Measurements from ENCODE around the gene TXNRD2. TPM values are rescaled to one million over a fixed set of nuclear protein-coding genes. Genes with fewer than 3 reads are reported as not detected.
A peak's percentile ranks its signal among the peaks of the same experiment; 100 is the strongest.

TXNRD2 gene
- total RNA-seq: 46.0 TPM

DNA sequence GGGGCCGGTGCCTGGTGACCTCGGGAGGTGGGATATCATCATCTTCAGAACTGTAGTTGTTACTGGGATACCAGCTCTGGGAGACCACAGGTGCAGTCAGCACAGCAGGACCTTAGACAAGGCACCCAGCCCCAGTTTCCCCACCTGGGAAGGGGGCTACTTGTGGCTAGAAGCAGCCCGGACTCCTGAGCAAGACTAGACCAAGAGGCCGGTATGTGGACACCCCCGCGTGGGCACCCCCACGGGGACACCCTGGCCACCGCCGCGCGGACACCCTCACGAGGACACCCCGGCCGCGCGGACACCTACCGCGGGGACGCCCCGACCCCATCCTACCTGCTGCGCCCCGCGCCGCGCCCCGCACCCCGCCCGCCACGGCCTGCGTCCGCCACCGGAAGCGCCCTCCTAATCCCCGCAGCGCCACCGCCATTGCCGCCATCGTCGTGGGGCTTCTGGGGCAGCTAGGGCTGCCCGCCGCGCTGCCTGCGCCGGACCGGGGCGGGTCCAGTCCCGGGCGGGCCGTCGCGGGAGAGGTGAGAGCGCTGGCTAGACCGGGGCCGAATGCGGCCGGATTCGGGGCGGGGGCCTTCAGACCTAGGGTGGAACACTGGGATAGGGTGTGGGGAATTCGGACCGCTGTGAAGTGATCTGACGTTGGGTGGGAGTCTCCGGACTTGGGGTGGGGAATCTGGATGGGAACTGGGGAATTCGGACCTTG is at the start of gene TXNRD2, which contains the start of gene COMT:
Gene TXNRD2 (minus strand): TSS at position 454 of the 718 bp plus-strand sequence. CDS start 15 bp downstream, at position 439.
Gene COMT (plus strand): TSS at position 408 of the 718 bp plus-strand sequence. CDS start 20,755 bp downstream, outside the sequence.
- H3K27me3 ChIP-seq: no peaks in the 10 kb centered on the region
- peak in 1 of 2 donors; percentile 82 for DNase-seq (ENCODE audit: low spot score in 2 of 2)
- intact Hi-C loops (cut with DNase I): no loop called here
- peaks cover 0 to 6% of the 10 kb centered on the region in 2 donors for H3K36me3 ChIP-seq
- H3K9me3 ChIP-seq: no peaks in the 10 kb centered on the region
- H3K27ac ChIP-seq: peak within 1 kb of the TSS; percentile 96 to 98
- peak within 1 kb of the TSS; percentile 79 to 80 for H3K4me3 ChIP-seq
- H3K4me1 ChIP-seq: peaks cover 13 to 27% of the 10 kb centered on the region in 2 donors
- TF ChIP-seq, protein P1, sequence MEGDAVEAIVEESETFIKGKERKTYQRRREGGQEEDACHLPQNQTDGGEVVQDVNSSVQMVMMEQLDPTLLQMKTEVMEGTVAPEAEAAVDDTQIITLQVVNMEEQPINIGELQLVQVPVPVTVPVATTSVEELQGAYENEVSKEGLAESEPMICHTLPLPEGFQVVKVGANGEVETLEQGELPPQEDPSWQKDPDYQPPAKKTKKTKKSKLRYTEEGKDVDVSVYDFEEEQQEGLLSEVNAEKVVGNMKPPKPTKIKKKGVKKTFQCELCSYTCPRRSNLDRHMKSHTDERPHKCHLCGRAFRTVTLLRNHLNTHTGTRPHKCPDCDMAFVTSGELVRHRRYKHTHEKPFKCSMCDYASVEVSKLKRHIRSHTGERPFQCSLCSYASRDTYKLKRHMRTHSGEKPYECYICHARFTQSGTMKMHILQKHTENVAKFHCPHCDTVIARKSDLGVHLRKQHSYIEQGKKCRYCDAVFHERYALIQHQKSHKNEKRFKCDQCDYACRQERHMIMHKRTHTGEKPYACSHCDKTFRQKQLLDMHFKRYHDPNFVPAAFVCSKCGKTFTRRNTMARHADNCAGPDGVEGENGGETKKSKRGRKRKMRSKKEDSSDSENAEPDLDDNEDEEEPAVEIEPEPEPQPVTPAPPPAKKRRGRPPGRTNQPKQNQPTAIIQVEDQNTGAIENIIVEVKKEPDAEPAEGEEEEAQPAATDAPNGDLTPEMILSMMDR (IDR thresholded peaks at IDR 0.05): no peak

DNA sequence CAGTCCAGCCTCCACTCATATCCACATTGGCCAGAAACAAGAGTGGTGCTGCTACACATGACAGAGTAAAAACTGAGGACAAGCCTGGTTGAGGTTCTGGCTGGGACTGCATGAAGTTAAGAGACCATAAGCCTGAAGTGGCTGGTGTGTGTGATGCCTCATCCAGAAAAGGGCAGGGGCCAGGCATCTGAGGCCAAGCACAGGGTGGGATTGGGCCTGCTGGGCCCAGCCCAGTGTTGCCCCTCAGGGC is 49.7 kb upstream of the TXNRD2 start:
- peak overlapping the region; percentile 87 to 97 for H3K27ac ChIP-seq
- no peak for DNase-seq (ENCODE audit: low spot score in 2 of 2)
- no peak overlapping the region for H3K4me3 ChIP-seq
- no peaks in the 10 kb centered on the region for H3K9me3 ChIP-seq
- H3K27me3 ChIP-seq: no peaks in the 10 kb centered on the region
- intact Hi-C loops (cut with DNase I): no loop called here
- TF ChIP-seq, protein P1 (IDR thresholded peaks at IDR 0.05): no peak
- H3K36me3 ChIP-seq: no peaks in the 10 kb centered on the region
- H3K4me1 ChIP-seq: peaks cover 30 to 52% of the 10 kb centered on the region in 2 donors

GRCh38 chr22:19990609-19991394 is 49.2 kb upstream of the TXNRD2 start:
- H3K27me3 ChIP-seq: no peaks in the 10 kb centered on the region
- H3K4me1 ChIP-seq: peaks cover 31 to 51% of the 10 kb centered on the region in 2 donors
- H3K9me3 ChIP-seq: no peaks in the 10 kb centered on the region
- no peaks in the 10 kb centered on the region for H3K36me3 ChIP-seq
- TF ChIP-seq, protein P1 (IDR thresholded peaks at IDR 0.05): no peak
- no peak for DNase-seq (ENCODE audit: low spot score in 2 of 2)
- H3K27ac ChIP-seq: peak overlapping the region; percentile 87 to 97
- H3K4me3 ChIP-seq: no peak overlapping the region
- intact Hi-C loops (cut with DNase I): no loop called here

- no peaks in the 10 kb centered on the region for H3K36me3 ChIP-seq
- TF ChIP-seq, protein P1 (IDR thresholded peaks at IDR 0.05): no peak
- no peaks in the 10 kb centered on the region for H3K9me3 ChIP-seq
- DNase-seq (ENCODE audit: low spot score in 2 of 2): no peak
- no peaks in the 10 kb centered on the region for H3K27me3 ChIP-seq
- H3K4me3 ChIP-seq: no peak overlapping the region
- H3K27ac ChIP-seq: peak overlapping the region; percentile 87 to 97
- H3K4me1 ChIP-seq: peaks cover 35 to 51% of the 10 kb centered on the region in 2 donors
- intact Hi-C loops (cut with DNase I): no loop called here
Observed at GRCh38 chr22:19990188-19990587, 48.6 kb upstream of the TXNRD2 start.

DNA sequence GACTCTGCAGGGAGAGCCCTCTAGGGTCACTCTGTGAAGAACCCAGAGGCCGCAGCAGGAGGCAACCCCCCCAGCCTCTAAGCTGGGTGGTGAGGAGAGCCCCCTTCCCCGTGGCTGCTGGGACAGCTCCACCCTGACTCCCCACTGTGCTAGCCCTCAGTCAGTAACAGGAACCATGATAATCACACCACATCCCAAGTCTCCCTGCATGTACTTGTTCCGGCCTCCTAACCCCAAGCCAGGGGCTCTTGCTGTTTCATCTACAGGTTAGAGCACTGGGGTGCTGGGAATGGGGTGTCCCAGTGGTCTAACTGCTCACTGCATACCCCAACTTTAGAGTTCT is 48.1 kb upstream of the TXNRD2 start:
- Histone ChIP-seq H3K27me3 (no peaks in the 10 kb centered on the region), H3K4me3 (no peak overlapping the region), H3K36me3 (no peaks in the 10 kb centered on the region), H3K27ac (peak overlapping the region; percentile 87 to 97), H3K4me1 (peaks cover 36 to 51% of the 10 kb centered on the region in 2 donors), H3K9me3 (no peaks in the 10 kb centered on the region)
- TF ChIP-seq, protein P1 (IDR thresholded peaks at IDR 0.05): no peak
- intact Hi-C loops (cut with DNase I): no loop called here
- DNase-seq (ENCODE audit: low spot score in 2 of 2): no peak

All from ascending aorta (tissue), 2 donors.